Endothelial cell of umbilical vein (primary cell): Measurements from ENCODE around the gene SLFN12L. TPM values are rescaled to one million over a fixed set of nuclear protein-coding genes. Genes with fewer than 3 reads are reported as not detected.

Source experiments
- BruUV-seq: library from RNA; stranded (reverse); fragments of 400-500 nt; replicated peaks from 2 replicates; lab custom pipeline; 2021; lab: Mats Ljungman, UMichigan
- CTCF ChIA-PET: fragments of 300-600, 350-600 bp; sonication (Branson Sonifier 250); formaldehyde crosslinking; loops from one replicate; lab custom pipeline; 2021; ENCODE audit warnings: antibody characterized with exemption, inconsistent platforms; lab: Charles Lee
- POLR2A ChIA-PET: fragments of 300-600, 350-600 bp; sonication (Branson Sonifier 250); formaldehyde crosslinking; loops from one replicate; lab custom pipeline; 2021; ENCODE audit warnings: antibody characterized with exemption, inconsistent platforms; lab: Charles Lee
- DNase-seq: peaks from one replicate; pipeline ENCODE4 v3.0.0-alpha.2; 2011; ENCODE audit warnings: low read depth, low spot score
- FAIRE-seq: peaks from 2 replicates; lab custom pipeline; 2011; peaks lifted over from hg19 to GRCh38; lab: Jason Lieb, UNC
- H2AFZ ChIP-seq: 2 replicates; pipeline ENCODE4 v1.6.0; 2012; ENCODE audit warnings: low read depth, low read length, control low read depth, inconsistent platforms
- H3K27ac ChIP-seq: 2 replicates; pipeline ENCODE4 v1.5.1; 2011; ENCODE audit warnings: low read depth, mild to moderate bottlenecking, control low read depth, low read length, moderate library complexity; ENCODE audit not compliant: insufficient read depth
- H3K27me3 ChIP-seq, 2 experiments: 2 replicates each; pipeline versions ENCODE4 v1.6.0 to v1.6.1; 2011; ENCODE audit warnings: low read length in 2 of 2, mixed read lengths in 1 of 2; ENCODE audit not compliant: control insufficient read depth in 2 of 2, insufficient read depth in 2 of 2
- H3K36me3 ChIP-seq, 2 experiments: 2 replicates in 1 of 2; 3 replicates in 1 of 2; pipeline ENCODE4 v1.5.1; 2011; ENCODE audit warnings: low read length in 2 of 2, mild to moderate bottlenecking in 1 of 2, moderate library complexity in 1 of 2; ENCODE audit not compliant: control insufficient read depth in 2 of 2, insufficient read depth in 2 of 2; ENCODE audit errors: extremely low read depth in 1 of 2
- H3K4me1 ChIP-seq: 3 replicates; pipeline ENCODE4 v1.5.1; 2011; ENCODE audit warnings: mild to moderate bottlenecking, low read length; ENCODE audit not compliant: control insufficient read depth, insufficient read depth; ENCODE audit errors: extremely low read depth
- H3K4me2 ChIP-seq: 2 replicates; pipeline ENCODE4 v1.6.1; 2011; ENCODE audit warnings: low read length, control low read depth, mixed read lengths; ENCODE audit not compliant: insufficient read depth
- H3K4me3 ChIP-seq, 3 experiments: fragments of 200-600 bp in 1 of 3; sonication (generic), shearing (Covaris generic) in 1 of 3; replicated peaks in 1 of 3; 2 replicates each; pipeline ENCODE4 v1.5.1; 2011 to 2016; ENCODE audit warnings: control low read depth in 3 of 3, low read length in 3 of 3, mild to moderate bottlenecking in 2 of 3, inconsistent platforms in 1 of 3, low read depth in 1 of 3, moderate library complexity in 1 of 3; ENCODE audit not compliant: insufficient read depth in 1 of 3
- H3K79me2 ChIP-seq: 2 replicates; pipeline ENCODE4 v1.6.0; 2012; ENCODE audit warnings: low read length, inconsistent platforms; ENCODE audit not compliant: control insufficient read depth, insufficient read depth
- H3K9ac ChIP-seq: replicated peaks from 2 replicates; pipeline ENCODE3; 2011; ENCODE audit warnings: low read length, control low read depth; ENCODE audit not compliant: insufficient read depth; ENCODE audit errors: extremely low read depth
- H3K9me1 ChIP-seq: replicated peaks from 3 replicates; pipeline ENCODE4 v1.6.0; 2011; ENCODE audit warnings: mild to moderate bottlenecking, low read length; ENCODE audit not compliant: control insufficient read depth, insufficient read depth; ENCODE audit errors: extremely low read depth
- H3K9me3 ChIP-seq: replicated peaks from 2 replicates; pipeline ENCODE4 v1.5.1; 2012; ENCODE audit warnings: low read length, inconsistent platforms; ENCODE audit not compliant: control insufficient read depth, insufficient read depth
- H4K20me1 ChIP-seq: replicated peaks from 2 replicates; pipeline ENCODE3; 2011; ENCODE audit warnings: mild to moderate bottlenecking, low read length; ENCODE audit not compliant: control insufficient read depth, insufficient read depth; ENCODE audit errors: extremely low read depth
- CTCF ChIP-seq, 2 donors: IDR thresholded peaks; 1 replicate in 1 of 2; 2 replicates in 1 of 2; pipeline ENCODE4 v1.5.1; 2011; ENCODE audit warnings: low read length in 2 of 2, mild to moderate bottlenecking in 2 of 2, moderate library complexity in 2 of 2, control low read depth in 1 of 2, inconsistent platforms in 1 of 2, low read depth in 1 of 2; ENCODE audit not compliant: insufficient read depth in 1 of 2; ENCODE audit errors: extremely low read depth in 1 of 2
- EZH2 ChIP-seq: IDR thresholded peaks from 2 replicates; pipeline ENCODE4 v1.6.1; 2012; ENCODE audit warnings: borderline replicate concordance, low read depth, mild to moderate bottlenecking, moderate library complexity, low read length, inconsistent platforms; ENCODE audit not compliant: severe bottlenecking
- FOS ChIP-seq: IDR thresholded peaks from 2 replicates; pipeline ENCODE4 v1.6.1; 2011; ENCODE audit warnings: mild to moderate bottlenecking, low read length, moderate library complexity, borderline replicate concordance; ENCODE audit not compliant: insufficient read depth
- GATA2 ChIP-seq: IDR thresholded peaks from 2 replicates; pipeline ENCODE4 v1.7.0; 2011; ENCODE audit warnings: low read depth, mild to moderate bottlenecking, moderate library complexity, mixed read lengths, low read length; ENCODE audit not compliant: insufficient read length, insufficient read depth
- JUN ChIP-seq: IDR thresholded peaks from 2 replicates; pipeline ENCODE4 v1.6.1; 2011; ENCODE audit warnings: borderline replicate concordance, low read depth; ENCODE audit not compliant: insufficient read length, insufficient read depth
- MAX ChIP-seq: IDR thresholded peaks from 2 replicates; pipeline ENCODE4 v1.6.1; 2011; ENCODE audit not compliant: insufficient read depth, insufficient read length
- MYC ChIP-seq: IDR thresholded peaks from one replicate; pipeline ENCODE4 v1.6.1; 2011; ENCODE audit warnings: mild to moderate bottlenecking, low read depth, low read length
- POLR2AphosphoS5 ChIP-seq: IDR thresholded peaks from 2 replicates; pipeline ENCODE4 v1.6.1; 2012; ENCODE audit warnings: low read depth, mild to moderate bottlenecking, control low read depth, low read length, moderate library complexity; ENCODE audit not compliant: insufficient read depth
- dilution Hi-C: fragments of 300-500 bp; cut with MboI; formaldehyde crosslinking; loops from one replicate; pipeline ENCODE4 v1.15.0; 2019; ENCODE audit warnings: low sequenced_read_pairs; ENCODE audit not compliant: extremely low pct_ligation_motif_present
- intact Hi-C: fragments of 100-400 bp; cut with micrococcal nuclease; formaldehyde crosslinking; loops from one replicate; pipeline ENCODE4 v1.10.0; 2022
- polyA plus RNA-seq, 4 experiments: library from polyadenylated mRNA; depleted of rRNA in 3 of 4; stranded (reverse) in 3 of 4; unstranded in 1 of 4; fragments of >200 nt; gene quantifications; 2 replicates each; pipeline versions ENCODE4 v1.2.1 to v1.2.3, GENCODE V29; 2011 to 2012; ENCODE audit warnings: missing spikeins in 1 of 4
- total RNA-seq: library from RNA; stranded (reverse); gene quantifications from 2 replicates; pipeline ENCODE4 v1.2.3, GENCODE V29; 2021

SLFN12L gene
- total and polyA plus RNA-seq, 2 donors (not counting 3 experiments of a cell fraction or from before 2014, with no cell fraction given): not detected

GRCh38 chr17:35545150-35545549, 7.7 kb upstream of the SLFN12L start:
- Histone ChIP-seq H3K4me1 (peaks cover 30% of the 10 kb centered on the region), H3K9ac (no peak overlapping the region), H3K9me1 (no peaks in the 10 kb centered on the region), H3K4me3 (no peak overlapping the region), H3K27ac (no peak overlapping the region), H4K20me1 (no peaks in the 10 kb centered on the region), H2AFZ (no peak overlapping the region), H3K79me2 (no peaks in the 10 kb centered on the region), H3K4me2 (no peak overlapping the region), H3K27me3 (peaks cover 13 to 28% of the 10 kb centered on the region in 2 experiments), H3K9me3 (no peaks in the 10 kb centered on the region), H3K36me3 (no peaks in the 10 kb centered on the region)
- FAIRE-seq: no peak
- ChIA-PET CTCF (no interaction called here), POLR2A (no interaction called here)
- DNase-seq: no peak
- dilution Hi-C loops (loop anchor here (25.0 kb wide), 1 partner anchor 233 kb away; no protein-coding TSS in a partner anchor), intact Hi-C loops (loop anchor here (10.0 kb wide), 2 partner anchors 560 to 1130 kb away; partner anchors contain the start of gene LIG3)
- TF ChIP-seq FOS (peak; percentile 19), JUN (no peak)
- no TSS peak for BruUV-seq

GRCh38 chr17:35543856-35544255, 6.4 kb upstream of the SLFN12L start:
- no peak for TF ChIP-seq MAX
- no peak for TF ChIP-seq EZH2
- peak; percentile 24 for TF ChIP-seq FOS
- no peak for TF ChIP-seq MYC
- TF ChIP-seq POLR2AphosphoS5: no peak
- no peak for TF ChIP-seq GATA2
- TF ChIP-seq JUN: no peak
- TF ChIP-seq CTCF (IDR thresholded peaks at IDR 0.05; ENCODE audit: extremely low read depth in 1 of 2, insufficient read depth in 1 of 2, low read depth in 1 of 2, low read length in 2 of 2): no peak
- FAIRE-seq (peak; percentile 66), DNase-seq (peak; percentile 57)
- peak overlapping the region; percentile 44 for H3K4me2 ChIP-seq
- no peaks in the 10 kb centered on the region for H3K9me3 ChIP-seq
- ChIA-PET POLR2A (no interaction called here), CTCF (interaction anchor here (1.0 to 3.5 kb wide), 3 partner anchors 11 to 204 kb away, joined by 4 to 10 read pairs (median 4); no protein-coding TSS in a partner anchor)
- H3K4me1 ChIP-seq: peaks cover 38% of the 10 kb centered on the region
- no peak overlapping the region for H3K9ac ChIP-seq
- H2AFZ ChIP-seq: no peak overlapping the region
- H4K20me1 ChIP-seq: no peaks in the 10 kb centered on the region
- no peaks in the 10 kb centered on the region for H3K79me2 ChIP-seq
- BruUV-seq: no TSS peak
- no peaks in the 10 kb centered on the region for H3K36me3 ChIP-seq
- H3K27me3 ChIP-seq: peaks cover 5 to 19% of the 10 kb centered on the region in 2 experiments
- H3K9me1 ChIP-seq: no peaks in the 10 kb centered on the region
- intact Hi-C loops: loop anchor here (1.0 to 10.0 kb wide), 6 partner anchors 23 to 1129 kb away; partner anchors contain the start of genes AP2B1, LIG3 and TAF15
- H3K4me3 ChIP-seq: no peak overlapping the region
- dilution Hi-C loops: loop anchor here (25.0 kb wide), 1 partner anchor 232 kb away; no protein-coding TSS in a partner anchor
- peak overlapping the region; percentile 31 for H3K27ac ChIP-seq
